ENCODE measurements around the gene CADPS.

- TF ChIP-seq CTCF (IDR thresholded peaks at IDR 0.05): no peak
- no peak for TF ChIP-seq POLR2AphosphoS5 (IDR thresholded peaks at IDR 0.05; ENCODE audit: low read depth, low read length)
- no peak for TF ChIP-seq REST (IDR thresholded peaks at IDR 0.05; ENCODE audit: insufficient read depth in 1 of 2, low read depth in 2 of 2, low read length in 1 of 2)
- TF ChIP-seq SIN3A (IDR thresholded peaks at IDR 0.05; ENCODE audit: borderline replicate concordance, insufficient read depth, low read depth, low read length): no peak
- no peak for TF ChIP-seq TCF7L2 (IDR thresholded peaks at IDR 0.05; ENCODE audit: low read depth, low read length)
Measured at GRCh38 chr3:62774221-62774620, 101.0 kb downstream of the CADPS start.
